ENCODE measurements around the gene PPARD. TPM values are rescaled to one million over a fixed set of nuclear protein-coding genes. Genes with fewer than 3 reads are reported as not detected.

The PPARD gene
- total RNA-seq, 4 donors from 2014 or later = 10.3 to 16.0 (median 13.3) TPM

DNA sequence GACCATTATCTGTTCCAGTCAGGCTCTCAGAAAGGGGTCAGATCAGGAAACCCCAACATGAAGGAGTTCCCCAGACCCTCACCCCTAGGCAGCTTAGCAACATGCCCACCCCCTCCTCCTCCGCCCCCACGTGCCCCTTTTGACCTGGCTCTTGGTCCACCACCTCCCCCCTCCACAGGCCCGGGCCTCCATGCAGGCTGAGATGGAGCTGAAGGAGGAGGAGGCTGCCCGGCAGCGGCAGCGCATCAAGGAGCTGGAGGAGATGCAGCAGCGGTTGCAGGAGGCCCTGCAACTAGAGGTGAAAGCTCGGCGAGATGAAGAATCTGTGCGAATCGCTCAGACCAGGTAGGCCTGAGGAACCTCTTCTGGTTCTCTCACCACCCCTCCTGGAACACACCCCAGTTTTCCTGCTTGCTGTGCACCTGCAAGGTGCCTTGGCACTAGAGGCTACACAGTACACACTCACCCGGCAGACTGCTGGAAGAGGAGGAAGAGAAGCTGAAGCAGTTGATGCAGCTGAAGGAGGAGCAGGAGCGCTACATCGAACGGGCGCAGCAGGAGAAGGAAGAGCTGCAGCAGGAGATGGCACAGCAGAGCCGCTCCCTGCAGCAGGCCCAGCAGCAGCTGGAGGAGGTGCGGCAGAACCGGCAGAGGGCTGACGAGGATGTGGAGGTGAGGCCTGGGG is 22.9 kb upstream of the PPARD start:
- Histone ChIP-seq H3K27me3 (no peaks in the 10 kb centered on the region), H3K4me3 (no peak overlapping the region), H3K36me3 (peaks cover 0 to 4% of the 10 kb centered on the region in 2 donors), H3K27ac (no peak overlapping the region), H3K9me3 (no peaks in the 10 kb centered on the region), H3K4me1 (peaks cover 0 to 20% (median 9%) of the 10 kb centered on the region in 3 donors)
- 96% methylated on average over 8 of the region's 20 CpGs; no CpG with 5 or more reads in 1 of the 2 donors for WGBS, 2 donors (ENCODE audit: low coverage in 1 of 2)
- no peak for ATAC-seq
- TF ChIP-seq EP300 (IDR thresholded peaks at IDR 0.05) (no peak), POLR2AphosphoS5 (IDR thresholded peaks at IDR 0.05) (no peak), POLR2A (IDR thresholded peaks at IDR 0.05) (no peak)
- TF ChIP-seq, protein P1, sequence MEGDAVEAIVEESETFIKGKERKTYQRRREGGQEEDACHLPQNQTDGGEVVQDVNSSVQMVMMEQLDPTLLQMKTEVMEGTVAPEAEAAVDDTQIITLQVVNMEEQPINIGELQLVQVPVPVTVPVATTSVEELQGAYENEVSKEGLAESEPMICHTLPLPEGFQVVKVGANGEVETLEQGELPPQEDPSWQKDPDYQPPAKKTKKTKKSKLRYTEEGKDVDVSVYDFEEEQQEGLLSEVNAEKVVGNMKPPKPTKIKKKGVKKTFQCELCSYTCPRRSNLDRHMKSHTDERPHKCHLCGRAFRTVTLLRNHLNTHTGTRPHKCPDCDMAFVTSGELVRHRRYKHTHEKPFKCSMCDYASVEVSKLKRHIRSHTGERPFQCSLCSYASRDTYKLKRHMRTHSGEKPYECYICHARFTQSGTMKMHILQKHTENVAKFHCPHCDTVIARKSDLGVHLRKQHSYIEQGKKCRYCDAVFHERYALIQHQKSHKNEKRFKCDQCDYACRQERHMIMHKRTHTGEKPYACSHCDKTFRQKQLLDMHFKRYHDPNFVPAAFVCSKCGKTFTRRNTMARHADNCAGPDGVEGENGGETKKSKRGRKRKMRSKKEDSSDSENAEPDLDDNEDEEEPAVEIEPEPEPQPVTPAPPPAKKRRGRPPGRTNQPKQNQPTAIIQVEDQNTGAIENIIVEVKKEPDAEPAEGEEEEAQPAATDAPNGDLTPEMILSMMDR (IDR thresholded peaks at IDR 0.05) = no peak

DNA sequence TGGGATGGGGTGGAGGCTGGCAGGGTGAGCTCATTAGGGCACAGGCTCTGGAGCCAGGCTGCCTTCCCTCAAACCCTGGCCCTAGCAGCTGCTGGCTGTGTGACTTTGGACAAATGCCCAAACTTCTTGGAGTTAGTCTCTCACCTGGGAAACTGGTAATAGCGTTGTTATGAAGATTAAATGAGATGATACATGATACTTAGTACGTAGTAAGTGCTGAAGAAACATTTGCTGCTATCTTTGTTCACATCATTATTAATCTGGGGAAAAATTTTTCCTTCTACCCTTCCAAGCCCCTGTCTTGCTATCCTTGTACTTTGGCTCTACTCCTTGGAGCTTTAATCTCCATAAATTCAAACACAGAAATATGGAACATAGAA is 22.3 kb upstream of the PPARD start:
- WGBS, 2 donors (ENCODE audit: low coverage in 1 of 2) = 83 to 96% methylated on average over 2 of the region's 2 CpGs
- no peak for ATAC-seq
- Histone ChIP-seq H3K4me1 (peaks cover 0 to 20% (median 9%) of the 10 kb centered on the region in 3 donors), H3K27ac (no peak overlapping the region), H3K36me3 (peaks cover 0 to 4% of the 10 kb centered on the region in 2 donors), H3K4me3 (no peak overlapping the region), H3K9me3 (no peaks in the 10 kb centered on the region), H3K27me3 (no peaks in the 10 kb centered on the region)
- TF ChIP-seq POLR2A (IDR thresholded peaks at IDR 0.05) = no peak
- TF ChIP-seq, protein P1 (IDR thresholded peaks at IDR 0.05) = no peak
- no peak for TF ChIP-seq EP300 (IDR thresholded peaks at IDR 0.05)

DNA sequence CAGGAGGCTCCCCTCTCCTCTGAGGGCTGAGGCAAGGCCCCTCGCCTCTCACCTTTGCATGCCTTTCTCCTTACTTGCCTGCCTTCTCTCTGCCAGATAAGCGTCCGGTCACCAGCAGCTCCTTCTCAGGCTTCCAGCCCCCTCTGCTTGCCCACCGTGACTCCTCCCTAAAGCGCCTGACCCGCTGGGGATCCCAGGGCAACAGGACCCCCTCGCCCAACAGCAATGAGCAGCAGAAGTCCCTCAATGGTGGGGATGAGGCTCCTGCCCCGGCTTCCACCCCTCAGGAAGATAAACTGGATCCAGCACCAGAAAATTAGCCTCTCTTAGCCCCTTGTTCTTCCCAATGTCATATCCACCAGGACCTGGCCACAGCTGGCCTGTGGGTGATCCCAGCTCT is 21.3 kb upstream of the PPARD start:
- WGBS, 2 donors (ENCODE audit: low coverage in 1 of 2) = 80 to 100% methylated on average over 1 to 3 of the region's 8 CpGs

DNA sequence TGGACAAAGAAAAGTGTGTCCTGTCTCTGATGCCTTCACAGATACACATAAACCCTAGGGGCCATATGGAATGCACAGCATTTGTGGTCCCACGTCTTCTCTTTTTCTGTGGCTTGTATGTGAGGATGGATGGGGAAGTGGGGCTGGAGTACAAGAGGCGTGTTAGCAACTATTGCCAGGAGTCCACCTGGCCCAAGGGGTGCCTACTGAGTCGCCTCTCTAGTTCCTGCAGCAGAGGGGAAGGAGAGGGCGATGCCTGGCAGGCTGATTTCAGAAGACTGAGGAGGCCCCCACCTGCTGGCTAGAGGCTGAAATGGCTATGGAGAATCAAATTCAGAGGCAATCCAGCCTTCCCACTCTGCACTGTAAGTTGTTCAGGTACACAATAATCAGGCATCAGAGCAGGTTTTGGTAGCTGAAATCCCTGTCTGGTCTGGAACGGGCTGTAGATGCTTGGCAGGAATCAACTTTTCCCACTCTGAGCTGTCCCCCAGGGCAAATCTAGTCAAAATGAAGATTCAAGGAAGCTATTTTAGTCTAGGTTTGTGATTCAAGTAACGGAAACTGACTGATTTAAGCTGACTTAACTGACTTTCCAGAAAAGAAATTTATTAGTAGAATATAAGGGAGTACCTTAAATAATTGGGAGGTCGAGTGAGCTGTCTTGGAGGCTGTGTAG is 14.9 kb upstream of the PPARD start:
- Histone ChIP-seq H3K36me3 (no peaks in the 10 kb centered on the region), H3K27me3 (peaks cover 21% of the 10 kb centered on the region), H3K9me3 (no peaks in the 10 kb centered on the region), H3K4me3 (no peak overlapping the region), H3K27ac (no peak overlapping the region), H3K4me1 (no peaks in the 10 kb centered on the region)
- ATAC-seq = peak; percentile 61
- WGBS, 2 donors (ENCODE audit: low coverage in 1 of 2) = 33 to 40% methylated on average over 3 to 5 of the region's 7 CpGs
- no peak for TF ChIP-seq POLR2A (IDR thresholded peaks at IDR 0.05)
- TF ChIP-seq, protein P1 (IDR thresholded peaks at IDR 0.05) = peak in 3 of 4 experiments; percentile 51 to 70 (median 59)

More for the DNA sequence above, 21.3 kb upstream of the PPARD start:
- ATAC-seq = no peak
- Histone ChIP-seq H3K27me3 (no peaks in the 10 kb centered on the region), H3K9me3 (no peaks in the 10 kb centered on the region), H3K4me3 (no peak overlapping the region), H3K27ac (no peak overlapping the region), H3K4me1 (peaks cover 0 to 20% (median 9%) of the 10 kb centered on the region in 3 donors), H3K36me3 (peaks cover 0 to 4% of the 10 kb centered on the region in 2 donors)
- TF ChIP-seq EP300 (IDR thresholded peaks at IDR 0.05) (no peak), POLR2AphosphoS5 (IDR thresholded peaks at IDR 0.05) (no peak), POLR2A (IDR thresholded peaks at IDR 0.05) (no peak)
- TF ChIP-seq, protein P1 (IDR thresholded peaks at IDR 0.05) = no peak

Data from gastroesophageal sphincter (tissue), 4 donors.